HepG2 (cell line): ENCODE data around the gene RXFP1. TPM values are rescaled to one million over a fixed set of nuclear protein-coding genes. Genes with fewer than 3 reads are reported as not detected.

Source experiments
- ATAC-seq: fragments of 200-7000 bp; cut with Tn5 transposase; 3 replicates; pipeline ENCODE4 v1.9.1; 2020; ENCODE audit warnings: mild to moderate bottlenecking, moderate library complexity
- BruUV-seq: library from RNA; stranded (reverse); fragments of 400-500 nt; replicated peaks from 2 replicates; lab custom pipeline; 2021; lab: Mats Ljungman, UMichigan
- CTCF ChIA-PET: fragments of 300-600 bp; formaldehyde crosslinking; extraction: SDS; loops from one replicate; lab custom pipeline; 2021; ENCODE audit warnings: low total read pairs, inconsistent platforms, low intra/inter-chr PET ratio; lab: Yijun Ruan, JAX
- POLR2A ChIA-PET: fragments of 350-600 bp; sonication (Branson Sonifier 250); formaldehyde crosslinking; loops from one replicate; lab custom pipeline; 2020; ENCODE audit warnings: antibody characterized with exemption, inconsistent platforms; lab: Yijun Ruan, JAX
- DNase-seq: peaks from one replicate; pipeline ENCODE4 v3.0.0-alpha.2; 2015; ENCODE audit warnings: low spot score
- FAIRE-seq: peaks from 3 replicates; lab custom pipeline; 2011; peaks lifted over from hg19 to GRCh38; lab: Jason Lieb, UNC
- H2AFZ ChIP-seq: one replicate; pipeline ENCODE4 v1.6.1; 2011; ENCODE audit warnings: low read length, inconsistent platforms
- H3K27ac ChIP-seq: fragments of 300-600 bp; 3 replicates; pipeline ENCODE4 v1.8.0; 2011; ENCODE audit warnings: mixed run types, mild to moderate bottlenecking, mixed read lengths, low read length, inconsistent platforms; ENCODE audit not compliant: insufficient read depth; ENCODE audit errors: extremely low read length
- H3K27me3 ChIP-seq, 2 experiments: fragments of 200-600 bp in 1 of 2; 2 replicates in 1 of 2; 3 replicates in 1 of 2; pipeline versions ENCODE4 v1.6.0 to v1.8.0; 2011; ENCODE audit warnings: low read length in 2 of 2, mild to moderate bottlenecking in 2 of 2, moderate library complexity in 2 of 2, inconsistent platforms in 1 of 2; ENCODE audit not compliant: insufficient read depth in 2 of 2, control insufficient read depth in 1 of 2
- H3K36me3 ChIP-seq, 2 experiments: fragments of 200-600 bp in 1 of 2; replicated peaks in 1 of 2; 2 replicates in 1 of 2; 3 replicates in 1 of 2; pipeline versions ENCODE4 v1.5.1 to v1.8.0; 2011; ENCODE audit warnings: low read length in 2 of 2, inconsistent platforms in 1 of 2; ENCODE audit not compliant: insufficient read depth in 2 of 2, control insufficient read depth in 1 of 2
- H3K4me1 ChIP-seq: 2 replicates; pipeline ENCODE4 v1.5.1; 2012; ENCODE audit warnings: low read length, inconsistent platforms; ENCODE audit not compliant: insufficient read depth
- H3K4me2 ChIP-seq: 2 replicates; pipeline ENCODE4 v1.6.0; 2011; ENCODE audit warnings: low read depth, low read length, inconsistent platforms
- H3K4me3 ChIP-seq, 3 experiments: fragments of 200-600 bp in 1 of 3; sonication (generic), shearing (Covaris generic) in 1 of 3; replicated peaks in 1 of 3; 2 replicates each; pipeline ENCODE4 v1.5.1; 2011 to 2016; ENCODE audit warnings: low read length in 3 of 3, inconsistent platforms in 2 of 3, low read depth in 2 of 3, mild to moderate bottlenecking in 2 of 3, control low read depth in 1 of 3, mixed read lengths in 1 of 3; ENCODE audit not compliant: insufficient read depth in 1 of 3
- H3K79me2 ChIP-seq: one replicate; pipeline ENCODE4 v1.6.1; 2011; ENCODE audit warnings: low read length, inconsistent platforms; ENCODE audit not compliant: insufficient read depth
- H3K9ac ChIP-seq: 2 replicates; pipeline ENCODE4 v1.6.0; 2011; ENCODE audit warnings: mild to moderate bottlenecking, low read depth, low read length, inconsistent platforms; ENCODE audit not compliant: insufficient read depth
- H3K9me3 ChIP-seq: 2 replicates; pipeline ENCODE4 v1.5.1; 2012; ENCODE audit warnings: mild to moderate bottlenecking, low read length
- H4K20me1 ChIP-seq: 2 replicates; pipeline ENCODE4 v1.6.0; 2011; ENCODE audit warnings: inconsistent platforms, mild to moderate bottlenecking, low read length, moderate library complexity; ENCODE audit not compliant: insufficient read depth
- CREB1 ChIP-seq, 2 experiments: fragments of 450-650 bp in 1 of 2; IDR thresholded peaks; 2 replicates each; pipeline ENCODE4 v1.6.1; 2016 to 2017; ENCODE audit warnings: control low read depth in 1 of 2, mild to moderate bottlenecking in 1 of 2, missing compliant biosample characterization in 1 of 2, missing genetic modification characterization in 1 of 2
- NFAT5 ChIP-seq: sonication (generic); formaldehyde crosslinking; IDR thresholded peaks from 2 replicates; pipeline ENCODE4 v1.4.0; 2020; ENCODE audit warnings: missing genetic modification reagents
- RXRA ChIP-seq: sonication (generic); formaldehyde crosslinking; IDR thresholded peaks from 2 replicates; pipeline ENCODE4 v1.5.1; 2020; ENCODE audit warnings: missing genetic modification reagents
- TP53 ChIP-seq: sonication (generic); formaldehyde crosslinking; conservative IDR thresholded peaks from 2 replicates; pipeline ENCODE4 v1.4.0; 2020; ENCODE audit warnings: missing genetic modification reagents
- TRAFD1 ChIP-seq: sonication (generic); formaldehyde crosslinking; IDR thresholded peaks from 2 replicates; pipeline ENCODE4 v1.5.1; 2020; ENCODE audit warnings: missing genetic modification reagents, mild to moderate bottlenecking, borderline replicate concordance
- U2AF2 ChIP-seq: fragments of 200-400 bp; formaldehyde crosslinking; IDR thresholded peaks from 2 replicates; pipeline ENCODE4 v1.6.1; 2017; ENCODE audit warnings: low read depth, mild to moderate bottlenecking, low read length
- ZNF619 ChIP-seq: sonication (generic); formaldehyde crosslinking; IDR thresholded peaks from 2 replicates; pipeline ENCODE4 v1.4.0; 2020; ENCODE audit warnings: mild to moderate bottlenecking, missing genetic modification reagents
- WGBS: methylation state at CpG from one replicate; pipeline ENCODE4 v1.1.6; 2017; ENCODE audit warnings: low lambda C conversion rate; 5-methylcytosine and 5-hydroxymethylcytosine counted together
- in situ Hi-C: cut with HindIII; loops from 2 replicates; pipeline ENCODE4 v1.10.0; 2017; ENCODE audit warnings: low pct_unique_long_range_greater_than_20kb; ENCODE audit not compliant: extremely low pct_ligation_motif_present
- intact Hi-C: fragments of 100-400 bp; cut with micrococcal nuclease; formaldehyde crosslinking; loops from one replicate; pipeline ENCODE4 v1.10.0; 2022; ENCODE audit not compliant: unreplicated experiment
- polyA plus RNA-seq, 8 experiments: library from polyadenylated mRNA; depleted of rRNA in 3 of 8; stranded (reverse) in 7 of 8; unstranded in 1 of 8; fragments of >200 nt; fragmentation: Illumina TruSeq in 4 of 8; extraction: Trizol in 4 of 8; gene quantifications; 2 replicates each; pipeline versions ENCODE4 v1.2.1 to v1.2.3, GENCODE V29; 2011 to 2016; ENCODE audit warnings: low read depth in 4 of 8, missing spikeins in 1 of 8, mixed read lengths in 1 of 8; ENCODE audit not compliant: insufficient read depth in 1 of 8
- total RNA-seq, 5 experiments: library from RNA; depleted of rRNA; stranded (reverse); fragments of >200 nt; fragmentation: Illumina TruSeq; extraction: Trizol; gene quantifications; 2 replicates each; pipeline ENCODE4 v1.2.3, GENCODE V29; 2016; ENCODE audit warnings: low read depth in 1 of 5
- TF ChIP-seq, protein P1 (sequence below): sonication (generic); formaldehyde crosslinking; conservative IDR thresholded peaks from 2 replicates; pipeline ENCODE4 v1.4.0; 2020; ENCODE audit warnings: missing genetic modification reagents
- TF ChIP-seq, protein P2 (sequence below): IDR thresholded peaks from 2 replicates; pipeline ENCODE4 v1.6.1; 2016; ENCODE audit warnings: missing compliant biosample characterization, missing genetic modification reagents, borderline replicate concordance

Gene RXFP1
- total and polyA plus RNA-seq, 2 of the 13 experiments (the other 11 are each of a cell fraction or from before 2014, with no cell fraction given), result not detected

- no peak overlapping the region for H2AFZ ChIP-seq
- H4K20me1 ChIP-seq, result no peaks in the 10 kb centered on the region
- POLR2A ChIA-PET, result no interaction called here
- no peaks in the 10 kb centered on the region for H3K27me3 ChIP-seq
- H3K4me2 ChIP-seq, result no peak overlapping the region
- CTCF ChIA-PET, result no interaction called here
- H3K79me2 ChIP-seq, result no peaks in the 10 kb centered on the region
- H3K9ac ChIP-seq, result no peak overlapping the region
- no TSS peak for BruUV-seq
- no peak for TF ChIP-seq NFAT5 (CRISPR knock-in tag)
- H3K4me3 ChIP-seq, result no peak overlapping the region
- in situ Hi-C loops, result no loop called here
- 10% methylated on average over 4 of the region's 4 CpGs for WGBS
- no peak for FAIRE-seq
- DNase-seq, result no peak
- H3K9me3 ChIP-seq, result no peaks in the 10 kb centered on the region
- ATAC-seq, result no peak
- no peaks in the 10 kb centered on the region for H3K36me3 ChIP-seq
- no peak overlapping the region for H3K27ac ChIP-seq
- no peaks in the 10 kb centered on the region for H3K4me1 ChIP-seq
- intact Hi-C loops, result no loop called here
Measured at GRCh38 chr4:158586881-158587280, 65.2 kb downstream of the RXFP1 start.

GRCh38 chr4:158588285-158588684, 66.6 kb downstream of the RXFP1 start:
- Histone ChIP-seq H3K4me2 (no peak overlapping the region), H3K9me3 (no peaks in the 10 kb centered on the region), H3K9ac (no peak overlapping the region), H3K4me1 (no peaks in the 10 kb centered on the region), H3K27ac (no peak overlapping the region), H3K27me3 (no peaks in the 10 kb centered on the region), H2AFZ (no peak overlapping the region), H3K79me2 (no peaks in the 10 kb centered on the region), H3K4me3 (no peak overlapping the region), H4K20me1 (no peaks in the 10 kb centered on the region), H3K36me3 (no peaks in the 10 kb centered on the region)
- FAIRE-seq, result no peak
- WGBS, result 54% methylated on average over 6 of the region's 6 CpGs
- ChIA-PET POLR2A (no interaction called here), CTCF (no interaction called here)
- no peak for ATAC-seq
- intact Hi-C loops (no loop called here), in situ Hi-C loops (no loop called here)
- no TSS peak for BruUV-seq
- no peak for DNase-seq
- TF ChIP-seq RXRA (CRISPR knock-in tag), result no peak
- TF ChIP-seq TP53 (CRISPR knock-in tag), result no peak
- no peak for TF ChIP-seq U2AF2
- TF ChIP-seq, protein P1, sequence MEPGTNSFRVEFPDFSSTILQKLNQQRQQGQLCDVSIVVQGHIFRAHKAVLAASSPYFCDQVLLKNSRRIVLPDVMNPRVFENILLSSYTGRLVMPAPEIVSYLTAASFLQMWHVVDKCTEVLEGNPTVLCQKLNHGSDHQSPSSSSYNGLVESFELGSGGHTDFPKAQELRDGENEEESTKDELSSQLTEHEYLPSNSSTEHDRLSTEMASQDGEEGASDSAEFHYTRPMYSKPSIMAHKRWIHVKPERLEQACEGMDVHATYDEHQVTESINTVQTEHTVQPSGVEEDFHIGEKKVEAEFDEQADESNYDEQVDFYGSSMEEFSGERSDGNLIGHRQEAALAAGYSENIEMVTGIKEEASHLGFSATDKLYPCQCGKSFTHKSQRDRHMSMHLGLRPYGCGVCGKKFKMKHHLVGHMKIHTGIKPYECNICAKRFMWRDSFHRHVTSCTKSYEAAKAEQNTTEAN, result no peak
- no peak for TF ChIP-seq ZNF619 (CRISPR knock-in tag)
- no peak for TF ChIP-seq CREB1 (IDR thresholded peaks at IDR 0.05)
- TF ChIP-seq CREB1 (CRISPR knock-in tag; IDR thresholded peaks at IDR 0.05), result no peak
- TF ChIP-seq, protein P2, sequence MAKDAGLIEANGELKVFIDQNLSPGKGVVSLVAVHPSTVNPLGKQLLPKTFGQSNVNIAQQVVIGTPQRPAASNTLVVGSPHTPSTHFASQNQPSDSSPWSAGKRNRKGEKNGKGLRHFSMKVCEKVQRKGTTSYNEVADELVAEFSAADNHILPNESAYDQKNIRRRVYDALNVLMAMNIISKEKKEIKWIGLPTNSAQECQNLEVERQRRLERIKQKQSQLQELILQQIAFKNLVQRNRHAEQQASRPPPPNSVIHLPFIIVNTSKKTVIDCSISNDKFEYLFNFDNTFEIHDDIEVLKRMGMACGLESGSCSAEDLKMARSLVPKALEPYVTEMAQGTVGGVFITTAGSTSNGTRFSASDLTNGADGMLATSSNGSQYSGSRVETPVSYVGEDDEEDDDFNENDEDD (CRISPR knock-in tag), result no peak
- no peak for TF ChIP-seq TRAFD1 (CRISPR knock-in tag)
